ENCODE data around the gene INPP1.
"Not testable (repeated sequence)": the region's sequence is repeated elsewhere in the genome, so short reads cannot be mapped to it uniquely, and the experiment has no call there.

The INPP1 gene

DNA sequence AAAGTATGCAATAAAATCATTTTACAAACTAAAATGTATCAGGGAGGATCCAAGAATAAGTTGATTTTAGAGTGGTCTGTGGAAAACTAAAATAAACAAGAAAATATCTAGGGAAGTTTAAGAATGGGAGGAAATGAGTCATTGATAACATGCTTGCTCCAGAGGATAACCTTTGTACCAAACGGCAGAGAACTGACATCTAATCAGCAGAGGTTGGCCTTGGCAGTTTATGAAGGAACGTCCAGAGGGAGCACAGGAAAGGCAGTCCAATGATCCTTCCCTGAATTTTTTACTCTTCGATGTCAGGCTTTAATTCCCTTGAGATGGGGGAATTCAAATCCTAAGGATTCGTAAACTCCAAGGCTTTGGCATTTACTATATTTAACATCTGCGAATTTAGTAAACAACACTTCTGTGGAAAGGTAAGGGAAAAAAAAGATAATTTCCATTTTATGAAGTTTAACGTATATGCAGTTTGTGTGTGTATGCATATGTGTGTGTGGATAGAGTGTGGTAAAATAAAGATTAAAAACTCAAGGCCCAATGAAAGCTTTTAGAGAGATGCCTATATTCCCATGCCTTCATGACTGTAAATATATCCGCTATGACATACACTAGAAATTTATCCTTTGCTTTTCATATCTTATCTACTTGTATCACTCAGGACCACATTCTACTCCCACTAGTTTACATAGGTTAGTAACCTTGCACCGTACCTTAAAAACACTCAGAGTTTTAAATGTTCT is 8.7 kb upstream of the INPP1 start:
- DNase-seq (ENCODE audit: low spot score): peak; percentile 59

DNA sequence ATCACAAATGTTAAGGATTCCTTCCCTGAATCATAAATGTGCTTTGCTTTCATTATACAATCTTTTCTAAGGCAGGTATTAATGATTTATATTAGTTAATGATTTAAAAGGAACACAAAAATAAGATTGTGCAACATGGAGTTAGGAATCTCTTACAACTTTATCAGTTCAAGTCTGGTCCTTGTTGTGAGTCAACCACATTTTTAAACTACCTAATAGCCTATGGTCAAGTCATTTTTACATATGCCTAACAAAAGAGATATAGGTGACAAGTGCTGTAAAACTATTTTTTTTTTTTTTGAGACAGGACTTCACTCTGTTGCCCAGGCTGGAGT is 8.2 kb upstream of the INPP1 start:
- no peak for DNase-seq (ENCODE audit: low spot score)

DNA sequence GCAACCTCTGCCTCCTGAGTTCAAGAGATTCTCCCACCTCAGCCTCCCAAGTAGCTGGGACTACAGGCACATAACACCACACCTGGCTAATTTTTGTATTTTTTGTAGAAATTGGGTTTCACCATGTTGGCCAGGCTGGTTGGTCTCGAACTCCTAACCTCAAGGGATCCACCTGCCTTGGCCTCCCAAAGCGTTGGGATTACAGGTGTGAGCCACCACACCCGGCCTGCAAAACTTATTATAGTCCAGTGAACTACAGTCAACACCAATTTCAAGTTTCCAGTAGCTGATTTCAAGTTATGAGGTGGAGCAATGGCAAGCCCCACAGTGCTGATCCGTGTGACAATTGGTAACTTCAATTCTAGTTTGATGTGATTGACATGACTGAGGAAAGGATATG is 7.8 kb upstream of the INPP1 start:
- not testable (repeated sequence) for DNase-seq (ENCODE audit: low spot score)

DNA sequence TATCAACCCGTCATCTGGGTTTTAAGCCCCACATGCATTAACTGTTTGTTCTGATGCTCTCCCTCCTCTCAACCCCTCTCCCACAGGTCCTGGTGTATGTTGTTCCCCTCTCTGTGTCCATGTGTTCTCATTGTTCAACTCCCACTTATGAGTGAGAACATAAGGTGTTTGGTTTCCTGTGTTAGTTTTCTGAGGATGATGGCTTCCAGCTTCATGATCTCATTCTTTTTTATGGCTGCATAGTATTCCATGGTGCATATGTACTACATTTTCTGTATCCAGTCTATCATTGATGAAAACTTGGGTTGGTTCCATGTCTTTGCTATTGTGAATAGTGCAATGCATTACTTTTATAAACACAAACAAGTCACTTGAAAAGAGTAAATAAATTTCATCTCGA is 7.0 kb upstream of the INPP1 start:
- no peak for DNase-seq (ENCODE audit: low spot score)

DNA sequence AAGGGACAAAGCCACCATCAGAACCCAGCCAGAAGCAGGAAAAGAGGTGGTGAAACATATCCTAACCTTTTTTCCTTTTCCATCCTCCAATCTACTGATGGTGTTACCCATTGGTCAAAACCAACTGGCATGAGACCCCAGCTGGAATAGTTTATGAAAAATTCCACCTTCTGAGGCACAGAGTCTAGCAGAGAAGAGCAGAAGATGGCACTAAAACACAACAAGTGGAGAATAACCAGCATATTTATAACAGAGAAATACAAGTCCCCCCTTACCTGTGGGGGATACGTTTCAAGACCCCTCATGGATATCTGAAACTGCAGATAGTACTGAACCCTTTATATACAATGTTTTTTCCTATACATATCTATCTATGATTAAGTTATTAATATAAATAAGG is 4.9 kb upstream of the INPP1 start:
- no peak for DNase-seq (ENCODE audit: low spot score)

GRCh38 chr2:190339394-190339793 is 4.0 kb upstream of the INPP1 start:
- no peak for DNase-seq (ENCODE audit: low spot score)

DNA sequence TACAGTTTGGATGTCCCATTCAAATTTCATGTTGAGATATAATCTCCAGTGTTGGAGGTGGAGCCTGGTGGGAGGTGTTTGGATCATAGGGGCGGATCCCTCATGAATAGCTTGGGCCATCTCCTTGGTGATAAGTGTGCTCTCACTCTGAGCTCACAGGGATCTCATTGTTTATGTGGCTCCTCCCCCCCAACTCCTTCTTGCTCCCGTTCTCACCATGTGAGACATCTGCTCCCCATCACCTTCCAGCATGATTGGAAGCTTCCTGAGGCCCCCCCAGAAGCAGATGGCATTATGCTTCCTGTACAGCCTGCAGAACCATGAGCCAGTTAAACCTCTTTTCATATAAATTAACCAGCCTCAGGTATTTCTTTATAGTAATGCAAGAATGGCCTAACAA is 3.0 kb upstream of the INPP1 start:
- DNase-seq (ENCODE audit: low spot score): no peak

- no peak for DNase-seq (ENCODE audit: low spot score)
Observed at GRCh38 chr2:190342611-190343010, 778 bp upstream of the INPP1 start.

- DNase-seq (ENCODE audit: low spot score): no peak
Observed at GRCh38 chr2:190343089-190343535, 277 bp upstream of the INPP1 start.

DNA sequence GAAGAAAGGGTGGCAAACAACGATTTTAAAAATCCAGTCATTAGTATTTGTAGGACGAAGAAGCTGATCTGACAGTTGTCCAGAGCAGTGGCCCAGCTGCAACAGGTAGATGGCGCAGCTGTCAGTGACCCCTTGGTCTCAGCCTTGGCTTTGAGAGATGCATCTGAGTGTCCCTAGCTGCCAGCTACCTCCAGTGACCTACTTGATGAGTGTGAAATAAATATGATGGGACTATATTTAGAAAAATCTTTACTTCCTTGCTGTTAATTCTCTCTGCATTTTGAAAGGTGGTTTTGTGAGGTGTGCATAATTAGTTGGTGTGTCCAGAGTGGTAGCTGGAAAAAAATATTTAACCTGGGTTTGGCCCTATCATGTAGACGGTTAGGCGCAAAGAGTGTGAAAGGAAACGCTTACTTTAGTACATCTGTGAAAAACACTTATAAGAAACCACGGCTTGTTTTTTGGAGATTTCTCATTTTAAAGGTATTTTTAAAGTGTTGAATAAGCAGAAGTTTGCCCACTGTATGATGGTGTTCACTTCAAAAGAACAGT is 963 bp downstream of the INPP1 start:
- DNase-seq (ENCODE audit: low spot score): peak; percentile 23

- no peak for DNase-seq (ENCODE audit: low spot score)
Observed at GRCh38 chr2:190350371-190350770, 7.0 kb downstream of the INPP1 start.

DNA sequence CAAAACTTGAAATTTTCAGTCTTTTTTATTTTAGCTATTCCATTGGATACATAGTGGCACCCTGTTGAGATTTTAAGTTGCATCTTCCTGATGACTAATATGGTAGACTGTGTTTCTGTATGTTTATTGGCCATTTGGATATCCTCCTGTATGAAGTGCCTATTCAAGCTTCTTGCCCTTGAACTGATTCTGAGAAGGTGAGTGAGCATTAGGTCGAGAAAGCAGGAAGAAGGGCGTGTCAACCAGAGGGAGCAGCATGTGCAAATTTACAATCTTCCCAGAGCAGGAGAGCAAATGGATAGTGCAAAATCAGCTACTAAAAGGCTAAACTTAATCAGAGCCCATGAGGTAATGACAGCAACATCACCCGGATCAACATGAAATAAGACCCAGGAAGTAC is 8.6 kb downstream of the INPP1 start:
- DNase-seq (ENCODE audit: low spot score): no peak

GRCh38 chr2:190352668-190353536 is 9.5 kb downstream of the INPP1 start:
- DNase-seq (ENCODE audit: low spot score): no peak

DNA sequence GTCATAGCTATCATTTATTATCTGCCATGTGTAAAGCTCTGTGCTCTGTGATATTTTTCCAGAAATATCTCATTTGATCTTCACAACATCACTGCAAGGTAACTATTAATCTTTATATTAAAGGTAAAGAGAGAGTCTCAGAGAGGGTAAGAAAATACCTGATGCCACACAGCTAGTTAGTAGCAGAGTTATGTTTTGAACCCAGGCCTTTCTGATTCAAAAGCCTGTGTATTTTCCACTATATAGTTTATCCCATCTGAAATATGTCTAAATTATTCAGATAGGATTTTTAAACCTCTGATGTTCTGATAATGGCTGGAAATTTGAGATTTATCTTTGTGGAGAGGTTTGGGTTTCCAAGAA is 10.1 kb downstream of the INPP1 start:
- DNase-seq (ENCODE audit: low spot score): no peak

DNA sequence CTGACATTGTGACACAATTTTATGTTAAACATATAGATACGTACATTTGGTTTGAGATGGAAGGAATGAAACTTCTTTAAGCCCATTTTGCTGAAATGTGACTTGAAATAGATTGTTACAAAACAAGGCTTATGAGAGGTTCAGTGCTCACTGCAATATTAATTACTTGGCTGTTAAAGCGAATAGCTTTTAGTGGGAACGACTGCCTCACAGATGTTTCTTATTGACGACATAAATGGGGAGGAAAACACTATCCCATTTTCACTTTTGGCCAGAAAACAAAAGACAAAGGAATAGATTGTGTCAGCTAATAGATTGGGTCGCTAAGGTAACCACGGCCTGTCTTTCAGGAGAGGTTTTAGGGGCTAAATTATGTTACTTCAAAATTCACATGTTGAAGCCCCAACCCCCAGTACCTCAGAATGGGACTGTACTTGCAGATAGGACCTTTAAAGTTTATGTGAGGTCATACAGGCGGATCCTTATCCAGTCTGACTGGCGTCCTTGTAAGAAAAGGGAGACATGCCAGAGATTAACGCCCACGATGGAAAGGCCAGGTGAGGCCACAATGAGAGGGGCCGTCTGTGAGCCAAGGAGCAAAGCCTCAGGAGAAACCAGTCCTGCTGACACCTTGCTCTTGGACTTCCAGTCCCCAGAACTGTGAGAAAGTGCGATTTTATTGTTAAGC is 10.8 kb downstream of the INPP1 start:
- DNase-seq (ENCODE audit: low spot score): no peak

DNA sequence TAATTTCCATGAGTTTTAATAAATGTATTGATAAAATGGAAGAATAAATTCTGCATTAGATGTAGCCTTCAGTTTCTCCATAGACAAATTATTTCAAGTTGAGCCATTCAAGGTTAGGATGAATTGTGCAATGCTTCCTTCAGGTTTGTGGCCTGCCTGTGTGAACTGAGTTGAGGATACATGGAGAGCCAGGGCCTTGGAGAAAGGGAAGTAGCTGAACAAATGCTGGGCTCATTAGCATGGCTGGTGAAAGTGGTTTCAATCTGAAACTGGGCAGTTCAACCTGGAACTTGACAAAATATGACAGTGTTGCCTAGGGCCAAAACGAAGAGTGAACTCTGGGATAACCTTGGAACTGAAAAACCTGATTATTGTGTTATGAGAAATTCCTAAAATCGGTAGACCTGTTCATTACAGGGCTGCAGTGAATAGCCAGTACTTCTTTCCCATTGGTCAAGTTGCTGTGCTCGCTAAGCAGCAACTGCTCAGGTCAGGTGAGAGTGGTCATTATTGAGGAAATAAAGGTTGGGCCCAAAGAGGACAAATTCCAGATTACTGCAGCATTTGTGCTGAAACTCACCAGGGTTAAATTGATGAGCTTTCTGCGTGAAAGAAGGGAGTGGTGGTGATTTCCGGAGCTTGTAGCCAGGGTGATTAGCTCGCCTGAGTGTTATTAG is 12.7 kb downstream of the INPP1 start:
- no peak for DNase-seq (ENCODE audit: low spot score)

GRCh38 chr2:190357600-190357999 is 14.2 kb downstream of the INPP1 start:
- DNase-seq (ENCODE audit: low spot score): no peak

GRCh38 chr2:190358655-190359448 is 15.5 kb downstream of the INPP1 start:
- DNase-seq (ENCODE audit: low spot score): not testable (repeated sequence)

DNA sequence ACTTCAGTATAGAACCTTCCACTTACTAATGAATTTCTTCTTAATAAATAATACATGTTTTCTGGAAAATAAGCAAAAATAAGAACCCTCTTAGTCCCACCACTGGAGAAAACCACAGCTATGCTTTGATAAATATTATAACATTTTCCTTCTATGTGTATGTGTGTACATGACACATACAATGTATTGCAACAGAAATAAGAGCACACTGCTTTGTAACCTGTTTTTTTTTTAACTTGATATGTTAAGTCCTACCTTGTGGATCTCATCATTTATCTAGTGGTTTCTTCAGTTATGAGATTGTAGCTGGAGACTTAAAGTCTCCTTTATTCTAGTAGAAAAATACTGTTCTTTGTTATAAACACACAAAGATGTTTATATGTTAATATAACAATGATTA is 17.2 kb downstream of the INPP1 start:
- no peak for DNase-seq (ENCODE audit: low spot score)

DNA sequence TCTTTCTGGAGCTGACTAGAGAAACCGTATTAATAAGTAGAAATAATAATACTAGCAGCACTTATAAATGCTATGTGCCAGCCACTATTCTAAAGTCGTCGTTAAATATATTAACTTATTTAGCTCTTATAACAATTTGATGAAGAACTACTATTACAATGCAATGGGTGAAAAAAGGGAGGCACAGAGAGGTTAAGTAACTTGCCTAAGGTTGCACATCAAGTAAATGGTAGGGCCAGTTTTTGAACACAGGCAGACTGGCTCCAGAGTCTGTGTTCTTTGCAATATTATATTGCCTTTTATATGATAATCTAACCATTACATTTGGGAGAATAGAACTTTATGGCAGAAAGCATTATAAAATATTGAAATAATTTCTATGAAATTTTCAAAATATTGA is 17.6 kb downstream of the INPP1 start:
- DNase-seq (ENCODE audit: low spot score): no peak

GRCh38 chr2:190361572-190361971 is 18.2 kb downstream of the INPP1 start:
- no peak for DNase-seq (ENCODE audit: low spot score)

Data from kidney capillary endothelial cell (primary cell).